Breast epithelium (tissue), 4 donors: ENCODE data around the gene GPX4. TPM values are rescaled to one million over a fixed set of nuclear protein-coding genes. Genes with fewer than 3 reads are reported as not detected.

Experiments
- DNase-seq, 2 donors: peaks; one replicate each; pipeline ENCODE4 v3.0.0-alpha.2; 2019; ENCODE audit warnings: low spot score in 2 of 2
- H3K27ac ChIP-seq, 2 donors: fragments of 200-600 bp; sonication (generic) in 1 of 2; one replicate each; pipeline ENCODE4 v1.5.1; 2016 to 2019; ENCODE audit warnings: mild to moderate bottlenecking in 1 of 2
- H3K27me3 ChIP-seq, 2 donors: fragments of 200-600 bp; sonication (generic) in 1 of 2; one replicate each; pipeline versions ENCODE4 v1.5.1 to v1.6.0; 2017 to 2019; ENCODE audit warnings: control low read depth in 1 of 2, mild to moderate bottlenecking in 1 of 2
- H3K36me3 ChIP-seq: fragments of 200-600 bp; one replicate; pipeline ENCODE4 v1.5.1; 2019
- H3K4me1 ChIP-seq, 2 donors: fragments of 200-600 bp; sonication (generic); one replicate each; pipeline ENCODE4 v1.5.1; 2016 to 2019; ENCODE audit warnings: control low read depth in 1 of 2
- H3K4me3 ChIP-seq, 3 donors: fragments of 200-600 bp; sonication (generic); 1 replicate in 2 of 3; 2 replicates in 1 of 3; pipeline ENCODE4 v1.5.1; 2016 to 2019; ENCODE audit warnings: mild to moderate bottlenecking in 3 of 3, moderate library complexity in 2 of 3
- H3K9me3 ChIP-seq, 2 donors: fragments of 200-600 bp; sonication (generic) in 1 of 2; one replicate each; pipeline ENCODE4 v1.5.1; 2016 to 2019; ENCODE audit warnings: control low read depth in 1 of 2
- POLR2A ChIP-seq: fragments of 450-650 bp; IDR thresholded peaks from one replicate; pipeline ENCODE4 v1.6.1; 2016; ENCODE audit warnings: antibody characterized with exemption, mild to moderate bottlenecking, moderate library complexity
- POLR2AphosphoS5 ChIP-seq, 3 donors: sonication (generic); formaldehyde crosslinking; IDR thresholded peaks; one replicate each; pipeline ENCODE4 v1.6.1; 2017; ENCODE audit warnings: antibody characterized with exemption in 3 of 3
- intact Hi-C: fragments of 100-400 bp; cut with DNase I; formaldehyde crosslinking; loops from one replicate; pipeline ENCODE4 v1.15.1; 2023; ENCODE audit warnings: low total_unique reads
- total RNA-seq, 3 donors: library from RNA; depleted of rRNA; stranded (reverse); fragments of >200 nt; gene quantifications; one replicate each; pipeline ENCODE4 v1.1.0, GENCODE V29; 2016
- TF ChIP-seq, protein P1 (sequence below), 3 donors: fragments of 450-650 bp; IDR thresholded peaks; one replicate each; pipeline ENCODE4 v1.5.1; 2016 to 2017; ENCODE audit warnings: antibody characterized with exemption in 3 of 3, mild to moderate bottlenecking in 3 of 3, moderate library complexity in 3 of 3

Gene GPX4
- total RNA-seq, 3 donors from 2014 or later = 357 to 1,796 (median 492) TPM

DNA sequence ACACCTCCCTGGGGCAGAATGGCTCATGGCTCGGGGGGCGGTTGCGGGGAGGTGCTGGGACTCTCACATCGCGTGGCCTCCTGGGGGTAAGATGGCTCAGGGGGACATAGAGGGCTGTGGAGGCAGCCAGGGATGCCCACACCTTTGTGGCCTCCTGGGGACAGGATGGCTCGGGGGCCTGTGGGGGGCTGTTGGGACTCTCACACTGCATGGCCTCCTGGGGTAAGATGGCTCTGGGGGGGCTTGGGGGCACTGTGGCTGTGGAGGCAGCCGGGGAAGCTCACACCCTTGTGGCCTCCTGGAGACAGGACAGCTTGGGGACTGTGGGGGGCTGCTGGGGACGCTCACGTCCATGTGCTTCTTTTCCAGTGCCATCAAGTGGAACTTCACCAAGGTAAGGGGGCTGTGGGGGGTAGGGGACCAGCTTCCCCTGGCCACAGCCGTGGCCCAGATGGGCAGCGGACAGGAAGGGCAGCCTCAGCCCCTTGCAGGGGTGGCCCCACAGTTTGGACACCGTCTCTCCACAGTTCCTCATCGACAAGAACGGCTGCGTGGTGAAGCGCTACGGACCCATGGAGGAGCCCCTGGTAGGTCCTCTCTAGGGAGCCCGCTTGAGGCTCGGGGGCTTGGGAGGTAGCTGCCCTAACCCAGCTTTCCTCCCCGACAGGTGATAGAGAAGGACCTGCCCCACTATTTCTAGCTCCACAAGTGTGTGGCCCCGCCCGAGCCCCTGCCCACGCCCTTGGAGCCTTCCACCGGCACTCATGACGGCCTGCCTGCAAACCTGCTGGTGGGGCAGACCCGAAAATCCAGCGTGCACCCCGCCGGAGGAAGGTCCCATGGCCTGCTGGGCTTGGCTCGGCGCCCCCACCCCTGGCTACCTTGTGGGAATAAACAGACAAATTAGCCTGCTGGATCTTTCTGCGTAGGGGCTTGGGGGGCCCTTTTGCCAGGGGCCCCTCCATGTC, 2.4 kb downstream of the GPX4 start:
- intact Hi-C loops = no loop called here
- Histone ChIP-seq H3K27me3 (no peaks in the 10 kb centered on the region), H3K27ac (peak overlapping the region; percentile 97), H3K36me3 (peaks cover 12% of the 10 kb centered on the region), H3K4me1 (peaks cover 12 to 26% of the 10 kb centered on the region in 2 donors), H3K9me3 (no peaks in the 10 kb centered on the region), H3K4me3 (peak overlapping the region in 2 of 3 donors; percentile 86 to 88)
- no peak for DNase-seq
- no peak for TF ChIP-seq POLR2AphosphoS5 (IDR thresholded peaks at IDR 0.05)
- TF ChIP-seq, protein P1, sequence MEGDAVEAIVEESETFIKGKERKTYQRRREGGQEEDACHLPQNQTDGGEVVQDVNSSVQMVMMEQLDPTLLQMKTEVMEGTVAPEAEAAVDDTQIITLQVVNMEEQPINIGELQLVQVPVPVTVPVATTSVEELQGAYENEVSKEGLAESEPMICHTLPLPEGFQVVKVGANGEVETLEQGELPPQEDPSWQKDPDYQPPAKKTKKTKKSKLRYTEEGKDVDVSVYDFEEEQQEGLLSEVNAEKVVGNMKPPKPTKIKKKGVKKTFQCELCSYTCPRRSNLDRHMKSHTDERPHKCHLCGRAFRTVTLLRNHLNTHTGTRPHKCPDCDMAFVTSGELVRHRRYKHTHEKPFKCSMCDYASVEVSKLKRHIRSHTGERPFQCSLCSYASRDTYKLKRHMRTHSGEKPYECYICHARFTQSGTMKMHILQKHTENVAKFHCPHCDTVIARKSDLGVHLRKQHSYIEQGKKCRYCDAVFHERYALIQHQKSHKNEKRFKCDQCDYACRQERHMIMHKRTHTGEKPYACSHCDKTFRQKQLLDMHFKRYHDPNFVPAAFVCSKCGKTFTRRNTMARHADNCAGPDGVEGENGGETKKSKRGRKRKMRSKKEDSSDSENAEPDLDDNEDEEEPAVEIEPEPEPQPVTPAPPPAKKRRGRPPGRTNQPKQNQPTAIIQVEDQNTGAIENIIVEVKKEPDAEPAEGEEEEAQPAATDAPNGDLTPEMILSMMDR (IDR thresholded peaks at IDR 0.05) = peak in 1 of 3 donors; percentile 16

GRCh38 chr19:1106841-1107660, 3.3 kb downstream of the GPX4 start:
- peak overlapping the region in 1 of 3 donors; percentile 15 for H3K4me3 ChIP-seq
- no peak for DNase-seq
- peaks cover 12 to 25% of the 10 kb centered on the region in 2 donors for H3K4me1 ChIP-seq
- no peaks in the 10 kb centered on the region for H3K9me3 ChIP-seq
- H3K27me3 ChIP-seq = no peaks in the 10 kb centered on the region
- TF ChIP-seq POLR2AphosphoS5 (IDR thresholded peaks at IDR 0.05) = no peak
- TF ChIP-seq, protein P1 (IDR thresholded peaks at IDR 0.05) = peak in 1 of 3 donors; percentile 17
- H3K36me3 ChIP-seq = peaks cover 12% of the 10 kb centered on the region
- intact Hi-C loops = no loop called here
- peak overlapping the region; percentile 55 to 97 for H3K27ac ChIP-seq

DNA sequence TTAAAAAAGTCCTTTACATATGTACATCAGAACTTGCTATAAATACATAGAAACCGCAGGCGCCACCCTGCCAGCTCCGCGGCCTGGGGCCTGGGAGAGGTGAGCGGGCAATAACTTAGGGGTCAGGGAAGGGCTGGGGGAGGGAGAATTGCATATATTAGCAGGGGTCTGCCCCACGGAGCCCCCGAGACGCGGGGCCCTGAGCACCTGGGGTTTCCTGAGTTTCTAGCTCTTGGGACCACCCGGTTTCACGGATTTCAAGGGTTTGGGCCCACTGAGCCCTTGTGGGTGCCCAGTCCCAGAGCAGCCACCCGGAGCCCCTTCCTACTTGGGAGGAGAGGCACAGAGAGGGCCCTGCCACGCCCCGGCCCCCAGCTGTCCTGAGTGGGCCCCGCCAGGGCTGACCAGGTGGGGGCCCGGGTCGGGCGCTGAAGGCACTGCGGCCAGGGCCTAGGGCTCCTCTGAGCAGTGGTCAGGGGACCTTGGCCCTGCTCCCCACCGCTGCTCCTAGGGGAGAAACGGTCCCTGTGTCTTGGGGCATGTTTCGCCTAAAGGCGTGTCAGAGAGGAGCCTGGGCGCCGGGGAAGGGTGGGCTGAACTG, 4.0 kb downstream of the GPX4 start:
- TF ChIP-seq, protein P1 (IDR thresholded peaks at IDR 0.05) = no peak
- TF ChIP-seq POLR2A (no peak), POLR2AphosphoS5 (IDR thresholded peaks at IDR 0.05) (no peak)
- H3K4me3 ChIP-seq = no peak overlapping the region
- no peak for DNase-seq
- no peaks in the 10 kb centered on the region for H3K27me3 ChIP-seq
- intact Hi-C loops = no loop called here
- peaks cover 12% of the 10 kb centered on the region for H3K36me3 ChIP-seq
- H3K4me1 ChIP-seq = peaks cover 16 to 22% of the 10 kb centered on the region in 2 donors
- H3K27ac ChIP-seq = peak overlapping the region; percentile 55 to 97
- H3K9me3 ChIP-seq = no peaks in the 10 kb centered on the region

GRCh38 chr19:1108291-1109031, 4.7 kb downstream of the GPX4 start:
- Histone ChIP-seq H3K4me3 (no peak overlapping the region), H3K27ac (peak overlapping the region in 1 of 2 donors; percentile 97), H3K36me3 (peaks cover 12% of the 10 kb centered on the region), H3K4me1 (peaks cover 15 to 22% of the 10 kb centered on the region in 2 donors), H3K27me3 (no peaks in the 10 kb centered on the region), H3K9me3 (no peaks in the 10 kb centered on the region)
- no peak for TF ChIP-seq POLR2AphosphoS5 (IDR thresholded peaks at IDR 0.05)
- TF ChIP-seq POLR2A = no peak
- TF ChIP-seq, protein P1 (IDR thresholded peaks at IDR 0.05) = no peak
- intact Hi-C loops = no loop called here
- DNase-seq = no peak
